ENCODE results near the gene GPR55. TPM values are rescaled to one million over a fixed set of nuclear protein-coding genes. Genes with fewer than 3 reads are reported as not detected.

GPR55 gene
- total and polyA plus RNA-seq, 10 of the 15 experiments (the other 5 are each of a cell fraction or from before 2014, with no cell fraction given): 2.1 to 30.1 (median 16.2) TPM

GRCh38 chr2:230924470-230925341 is at the start of gene GPR55 (continued):
- TF ChIP-seq SKIL (IDR thresholded peaks at IDR 0.05; ENCODE audit: low read depth, poor library complexity, severe bottlenecking) (no peak), NKRF (conservative IDR thresholded peaks at IDR 0.05) (no peak), PML (IDR thresholded peaks at IDR 0.05; ENCODE audit: low read length) (no peak), TBL1XR1 (IDR thresholded peaks at IDR 0.05; ENCODE audit: low read depth, low read length) (no peak), IRF3 (IDR thresholded peaks at IDR 0.05) (no peak), NFYB (IDR thresholded peaks at IDR 0.05; ENCODE audit: insufficient read depth, low read depth, low read length) (no peak), MLLT1 (IDR thresholded peaks at IDR 0.05) (peak; percentile 68; the same call in 1 of the 2 replicates), CEBPB (IDR thresholded peaks at IDR 0.05; ENCODE audit: borderline replicate concordance in 1 of 2, low read depth in 2 of 2, low read length in 2 of 2) (no peak), HDAC2 (IDR thresholded peaks at IDR 0.05) (no peak), CBX3 (IDR thresholded peaks at IDR 0.05; ENCODE audit: borderline replicate concordance, low read depth) (no peak), NFXL1 (IDR thresholded peaks at IDR 0.05; ENCODE audit: borderline replicate concordance) (no peak), MXI1 (IDR thresholded peaks at IDR 0.05; ENCODE audit: low read depth, low read length) (peak; percentile 69), EP300 (IDR thresholded peaks at IDR 0.05; ENCODE audit: borderline replicate concordance in 1 of 2, control insufficient read depth in 1 of 2, low read depth in 2 of 2, low read length in 2 of 2) (peak in 1 of 2 experiments; percentile 44; a peak in 2 of 4 replicates), SMAD1 (IDR thresholded peaks at IDR 0.05; ENCODE audit: low read depth, partially characterized antibody) (peak; percentile 35), NFYA (IDR thresholded peaks at IDR 0.05; ENCODE audit: borderline replicate concordance, low read depth, low read length) (no peak), BCLAF1 (IDR thresholded peaks at IDR 0.05) (no peak), PKNOX1 (IDR thresholded peaks at IDR 0.05) (peak; percentile 68)
